Neural progenitor cell (in vitro differentiated cells): ENCODE results near the gene DNAH10.

Source experiments
- EZH2 ChIP-seq: fragments of 200-600 bp; sonication (generic); IDR thresholded peaks from 2 replicates; pipeline ENCODE4 v1.6.1; 2017; ENCODE audit warnings: antibody characterized with exemption, mild to moderate bottlenecking, moderate library complexity
- TF ChIP-seq, protein P1 (sequence below): fragments of 200-600 bp; sonication (generic); IDR thresholded peaks from 2 replicates; pipeline ENCODE4 v1.5.1; 2017; ENCODE audit warnings: antibody characterized with exemption, mild to moderate bottlenecking

DNA sequence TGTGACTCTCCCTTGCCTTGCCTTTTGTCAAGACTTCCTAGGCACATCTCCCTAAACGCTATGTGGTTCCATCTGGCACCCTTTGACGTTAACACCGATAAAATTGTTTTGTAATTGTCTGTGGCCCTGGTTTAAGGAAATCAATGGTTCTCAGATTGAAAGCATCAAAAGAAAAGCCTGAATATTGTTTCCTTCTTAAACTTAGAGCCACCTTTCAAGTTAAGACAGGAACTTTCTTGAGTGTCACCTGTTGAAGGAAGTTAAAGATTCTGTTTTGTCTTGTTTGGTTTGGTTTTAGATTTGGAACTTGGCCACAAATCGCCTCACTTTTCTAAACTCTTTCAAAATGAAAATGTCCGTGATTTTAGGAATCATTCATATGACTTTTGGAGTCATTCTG, 14.8 kb upstream of the DNAH10 start:
- no peak for TF ChIP-seq EZH2
- TF ChIP-seq, protein P1, sequence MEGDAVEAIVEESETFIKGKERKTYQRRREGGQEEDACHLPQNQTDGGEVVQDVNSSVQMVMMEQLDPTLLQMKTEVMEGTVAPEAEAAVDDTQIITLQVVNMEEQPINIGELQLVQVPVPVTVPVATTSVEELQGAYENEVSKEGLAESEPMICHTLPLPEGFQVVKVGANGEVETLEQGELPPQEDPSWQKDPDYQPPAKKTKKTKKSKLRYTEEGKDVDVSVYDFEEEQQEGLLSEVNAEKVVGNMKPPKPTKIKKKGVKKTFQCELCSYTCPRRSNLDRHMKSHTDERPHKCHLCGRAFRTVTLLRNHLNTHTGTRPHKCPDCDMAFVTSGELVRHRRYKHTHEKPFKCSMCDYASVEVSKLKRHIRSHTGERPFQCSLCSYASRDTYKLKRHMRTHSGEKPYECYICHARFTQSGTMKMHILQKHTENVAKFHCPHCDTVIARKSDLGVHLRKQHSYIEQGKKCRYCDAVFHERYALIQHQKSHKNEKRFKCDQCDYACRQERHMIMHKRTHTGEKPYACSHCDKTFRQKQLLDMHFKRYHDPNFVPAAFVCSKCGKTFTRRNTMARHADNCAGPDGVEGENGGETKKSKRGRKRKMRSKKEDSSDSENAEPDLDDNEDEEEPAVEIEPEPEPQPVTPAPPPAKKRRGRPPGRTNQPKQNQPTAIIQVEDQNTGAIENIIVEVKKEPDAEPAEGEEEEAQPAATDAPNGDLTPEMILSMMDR, result no peak
